Liver (tissue), 3 donors: Measurements from ENCODE around the gene CPT1A.

ENCODE experiments used
- CTCF ChIP-seq: fragments of 150-350 bp; IDR thresholded peaks from 2 replicates; pipeline ENCODE4 v1.5.1; 2017; ENCODE audit warnings: improper control_type of control experiment, low read depth, low read length; ENCODE audit not compliant: missing input control
- FOXA1 ChIP-seq: IDR thresholded peaks from 2 replicates; pipeline ENCODE4 v1.6.1; 2016; ENCODE audit warnings: antibody characterized with exemption
- GABPA ChIP-seq, 2 donors: IDR thresholded peaks in 1 of 2; conservative IDR thresholded peaks in 1 of 2; 2 replicates each; pipeline ENCODE4 v1.6.1; 2016; ENCODE audit warnings: antibody characterized with exemption in 2 of 2, mild to moderate bottlenecking in 1 of 2, moderate library complexity in 1 of 2
- TAF1 ChIP-seq: conservative IDR thresholded peaks from 2 replicates; pipeline ENCODE4 v1.6.1; 2016; ENCODE audit warnings: antibody characterized with exemption, mild to moderate bottlenecking
- TF ChIP-seq, protein P1 (sequence below): IDR thresholded peaks from 2 replicates; pipeline ENCODE4 v1.6.1; 2016; ENCODE audit warnings: antibody characterized with exemption
- donor health status: healthy.
- donor health status: healthy.

DNA sequence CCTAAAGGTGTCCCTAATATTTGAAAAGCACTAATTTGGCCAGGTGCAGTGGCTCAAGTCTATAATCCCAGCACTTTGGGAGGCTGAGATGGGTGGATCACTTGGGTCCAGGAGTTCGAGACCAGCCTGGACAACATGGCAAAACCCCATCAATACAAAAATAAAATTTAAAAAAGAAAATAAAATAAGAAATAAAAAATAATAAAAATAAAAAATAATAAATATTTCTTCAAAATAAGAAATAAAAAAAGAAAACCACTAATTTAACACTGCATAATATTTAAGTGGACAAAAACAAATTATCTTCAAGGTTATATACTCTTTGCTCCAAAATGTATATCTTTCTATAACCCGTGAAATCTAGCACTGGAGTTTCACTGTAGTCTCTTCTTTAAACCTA lies 32.9 kb downstream of the CPT1A start:
- TF ChIP-seq CTCF, result no peak
- no peak for TF ChIP-seq TAF1
- TF ChIP-seq, protein P1, sequence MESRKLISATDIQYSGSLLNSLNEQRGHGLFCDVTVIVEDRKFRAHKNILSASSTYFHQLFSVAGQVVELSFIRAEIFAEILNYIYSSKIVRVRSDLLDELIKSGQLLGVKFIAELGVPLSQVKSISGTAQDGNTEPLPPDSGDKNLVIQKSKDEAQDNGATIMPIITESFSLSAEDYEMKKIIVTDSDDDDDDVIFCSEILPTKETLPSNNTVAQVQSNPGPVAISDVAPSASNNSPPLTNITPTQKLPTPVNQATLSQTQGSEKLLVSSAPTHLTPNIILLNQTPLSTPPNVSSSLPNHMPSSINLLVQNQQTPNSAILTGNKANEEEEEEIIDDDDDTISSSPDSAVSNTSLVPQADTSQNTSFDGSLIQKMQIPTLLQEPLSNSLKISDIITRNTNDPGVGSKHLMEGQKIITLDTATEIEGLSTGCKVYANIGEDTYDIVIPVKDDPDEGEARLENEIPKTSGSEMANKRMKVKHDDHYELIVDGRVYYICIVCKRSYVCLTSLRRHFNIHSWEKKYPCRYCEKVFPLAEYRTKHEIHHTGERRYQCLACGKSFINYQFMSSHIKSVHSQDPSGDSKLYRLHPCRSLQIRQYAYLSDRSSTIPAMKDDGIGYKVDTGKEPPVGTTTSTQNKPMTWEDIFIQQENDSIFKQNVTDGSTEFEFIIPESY, result no peak
- no peak for TF ChIP-seq FOXA1
- no peak for TF ChIP-seq GABPA (IDR thresholded peaks at IDR 0.05 in 1 of 2, conservative IDR thresholded peaks at IDR 0.05 in 1 of 2)
